CD4-positive, alpha-beta T cell treated with Interleukin-12 subunit alpha and Interleukin-12 subunit beta, for 1 hour (primary cell): ENCODE results near the gene HSPA12B.

Experiments used
- DNase-seq: peaks from one replicate; pipeline ENCODE4 v3.0.0-alpha.2; 2020

Gene HSPA12B, protein sequence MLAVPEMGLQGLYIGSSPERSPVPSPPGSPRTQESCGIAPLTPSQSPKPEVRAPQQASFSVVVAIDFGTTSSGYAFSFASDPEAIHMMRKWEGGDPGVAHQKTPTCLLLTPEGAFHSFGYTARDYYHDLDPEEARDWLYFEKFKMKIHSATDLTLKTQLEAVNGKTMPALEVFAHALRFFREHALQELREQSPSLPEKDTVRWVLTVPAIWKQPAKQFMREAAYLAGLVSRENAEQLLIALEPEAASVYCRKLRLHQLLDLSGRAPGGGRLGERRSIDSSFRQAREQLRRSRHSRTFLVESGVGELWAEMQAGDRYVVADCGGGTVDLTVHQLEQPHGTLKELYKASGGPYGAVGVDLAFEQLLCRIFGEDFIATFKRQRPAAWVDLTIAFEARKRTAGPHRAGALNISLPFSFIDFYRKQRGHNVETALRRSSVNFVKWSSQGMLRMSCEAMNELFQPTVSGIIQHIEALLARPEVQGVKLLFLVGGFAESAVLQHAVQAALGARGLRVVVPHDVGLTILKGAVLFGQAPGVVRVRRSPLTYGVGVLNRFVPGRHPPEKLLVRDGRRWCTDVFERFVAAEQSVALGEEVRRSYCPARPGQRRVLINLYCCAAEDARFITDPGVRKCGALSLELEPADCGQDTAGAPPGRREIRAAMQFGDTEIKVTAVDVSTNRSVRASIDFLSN

GRCh38 chr20:3732327-3733118, at the start of gene HSPA12B:
Gene HSPA12B, plus strand, starts transcription at chr20:3732685. Its CDS starts 5,990 bp downstream, at chr20:3738675.
- no peak for DNase-seq

DNA sequence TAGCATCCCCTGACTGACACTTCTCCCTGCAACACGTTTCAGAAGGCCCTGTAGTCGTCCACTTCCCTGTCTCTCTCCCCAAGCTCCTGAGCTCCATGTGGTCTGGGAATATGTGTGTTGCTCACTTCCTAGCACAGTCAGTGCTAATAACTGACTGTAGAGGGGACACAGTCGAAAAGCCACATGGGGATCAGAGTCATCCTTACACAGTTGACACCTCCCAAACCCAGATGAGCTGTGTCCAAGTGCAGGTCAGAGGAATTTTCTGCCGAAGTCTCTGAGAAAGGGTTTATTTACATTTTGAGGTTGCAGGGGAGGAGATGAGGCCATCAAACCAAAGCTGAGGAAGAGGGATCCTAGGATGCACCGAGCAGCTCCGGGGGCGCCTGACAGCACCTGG, 47.1 kb upstream of the HSPA12B start:
- no peak for DNase-seq

GRCh38 chr20:3686421-3686820, 46.1 kb upstream of the HSPA12B start:
- DNase-seq, result no peak

DNA sequence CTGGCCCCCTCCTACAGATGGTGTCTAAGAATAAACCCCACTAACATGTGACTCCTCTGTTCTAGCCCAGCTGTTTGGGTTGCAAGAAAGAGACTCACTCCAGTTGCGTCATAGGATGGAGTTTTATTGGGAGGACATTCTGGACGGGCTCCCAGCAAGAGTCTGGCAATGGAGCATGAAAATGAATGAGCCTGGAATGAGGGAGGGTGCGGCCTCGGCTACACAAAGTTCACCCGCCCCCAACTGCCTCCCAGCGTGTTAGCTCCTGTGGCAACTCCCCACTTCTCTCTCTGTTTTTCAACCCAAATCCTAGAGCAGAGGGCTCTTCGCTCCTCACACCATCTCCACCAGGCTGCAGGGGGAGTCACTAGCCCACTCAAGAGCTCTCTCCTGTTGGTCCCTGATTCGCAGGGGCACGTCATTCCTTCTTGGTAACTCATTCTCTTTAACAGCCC, 45.6 kb upstream of the HSPA12B start:
- no peak for DNase-seq

DNA sequence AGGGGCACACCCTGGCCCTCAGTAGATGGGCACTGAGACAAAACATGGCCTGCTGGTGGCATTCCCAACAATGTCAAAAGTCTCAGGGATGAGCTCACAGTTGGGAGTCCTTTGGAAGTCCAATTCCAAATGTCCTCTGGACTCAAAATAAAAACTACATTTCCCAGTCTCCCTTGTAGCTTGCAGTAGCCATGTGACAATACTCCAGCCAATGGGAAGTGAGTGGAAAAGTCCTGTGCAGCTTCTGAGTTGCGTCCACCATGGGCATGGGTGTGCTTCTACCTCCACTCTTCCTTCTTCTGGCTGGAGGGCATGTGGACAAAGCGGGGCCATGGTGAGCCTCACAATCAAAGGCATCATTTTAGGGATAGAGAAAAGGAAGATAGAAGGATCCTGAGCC, 44.8 kb upstream of the HSPA12B start:
- DNase-seq, result no peak

- DNase-seq, result no peak
Observed at GRCh38 chr20:3689978-3690377, 42.5 kb upstream of the HSPA12B start.

GRCh38 chr20:3690413-3690812, 42.1 kb upstream of the HSPA12B start:
- no peak for DNase-seq

GRCh38 chr20:3691306-3691705, 41.2 kb upstream of the HSPA12B start:
- no peak for DNase-seq

- no peak for DNase-seq
Observed at GRCh38 chr20:3691897-3692296, 40.6 kb upstream of the HSPA12B start.

DNA sequence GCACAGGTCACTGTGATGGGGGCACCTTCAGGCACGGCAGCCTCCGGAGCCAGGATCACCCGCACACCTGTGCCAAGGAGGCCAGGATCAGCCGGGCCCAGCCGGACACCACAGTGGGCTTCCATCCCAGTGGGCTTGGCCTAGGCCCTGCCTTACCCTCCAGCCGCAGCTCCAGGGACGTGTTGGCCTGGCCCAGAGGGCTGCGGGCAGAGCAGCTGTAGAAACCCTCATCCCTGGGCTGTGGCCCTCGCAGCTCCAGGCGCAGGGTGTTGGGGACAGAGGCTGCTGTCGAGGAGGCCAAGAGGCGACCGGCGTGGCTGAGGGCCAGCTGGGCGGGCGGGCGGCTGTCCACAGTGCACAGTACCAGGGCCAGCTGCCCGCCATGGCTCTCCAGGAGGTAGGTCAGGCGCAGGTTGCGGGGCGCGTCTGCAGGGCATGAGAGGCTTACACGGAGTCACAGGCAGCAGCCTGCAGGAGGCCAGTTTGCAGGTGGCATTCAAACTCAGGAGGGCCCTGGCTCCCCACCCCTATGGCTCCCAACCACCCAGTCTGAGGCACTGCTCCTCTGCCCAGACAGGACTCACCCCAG, 39.7 kb upstream of the HSPA12B start:
- no peak for DNase-seq

DNA sequence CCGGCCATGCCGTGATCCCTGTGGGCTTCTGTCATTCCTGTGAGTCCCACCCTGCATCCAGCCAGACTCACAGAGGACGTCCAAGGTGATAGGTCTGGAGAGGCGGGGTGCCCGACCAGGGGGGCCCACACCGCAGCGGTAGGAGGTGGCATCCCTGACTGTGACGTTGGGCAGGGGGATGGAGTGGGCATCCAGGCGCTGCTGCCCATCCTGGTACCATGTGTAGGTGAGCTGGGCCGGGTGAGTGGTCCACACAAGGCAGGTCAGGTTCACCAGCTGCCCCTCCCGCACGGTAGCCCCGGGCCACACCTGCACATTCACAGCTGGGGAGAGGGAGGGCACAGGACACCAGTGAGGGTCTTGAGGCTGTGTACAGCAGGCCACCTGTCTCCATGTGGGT, 39.1 kb upstream of the HSPA12B start:
- DNase-seq, result no peak

GRCh38 chr20:3694864-3695263, 37.6 kb upstream of the HSPA12B start:
- DNase-seq, result no peak

DNA sequence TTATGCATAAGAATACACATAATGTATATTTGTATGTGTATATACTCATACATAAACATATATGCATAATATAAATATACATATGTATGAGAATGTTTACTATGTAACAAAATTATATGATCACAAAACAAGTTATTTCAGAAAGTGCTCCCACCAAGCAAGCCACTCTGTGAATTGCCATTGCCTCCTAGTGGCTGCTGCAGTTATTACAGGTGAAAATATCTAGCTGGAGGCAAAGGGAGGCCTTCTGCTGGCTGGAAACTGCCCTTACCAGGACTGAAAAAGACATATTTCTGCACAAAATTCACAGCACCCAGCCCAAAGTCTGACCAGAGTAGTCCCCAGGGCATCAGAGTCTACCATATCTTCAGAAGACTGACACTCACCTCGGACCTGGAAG, 36.3 kb upstream of the HSPA12B start:
- DNase-seq, result no peak

- DNase-seq, result no peak
Observed at GRCh38 chr20:3696745-3697587, 35.5 kb upstream of the HSPA12B start.

- DNase-seq, result no peak
Observed at GRCh38 chr20:3697588-3698305, 34.7 kb upstream of the HSPA12B start.

- no peak for DNase-seq
Observed at GRCh38 chr20:3698591-3699001, 33.9 kb upstream of the HSPA12B start.

DNA sequence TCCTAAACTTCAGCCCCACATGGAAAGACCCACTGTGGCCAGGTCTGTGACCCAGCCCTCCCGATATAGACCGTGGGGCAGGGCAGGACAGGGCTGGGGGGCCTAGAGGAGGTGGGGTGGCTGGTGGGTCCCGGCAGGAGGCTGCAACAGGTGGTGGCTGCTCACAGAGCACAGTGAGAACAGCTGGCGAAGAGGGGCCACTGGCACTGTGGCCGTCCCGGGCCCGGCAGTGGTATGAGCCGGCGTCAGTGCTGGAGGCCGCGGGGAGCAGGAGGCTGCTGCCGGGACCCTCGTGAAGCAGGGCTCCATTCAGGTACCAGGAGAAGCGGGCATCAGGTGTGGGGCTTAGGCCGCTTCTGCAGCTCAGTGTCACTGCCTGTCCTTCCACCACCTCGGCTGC, 33.4 kb upstream of the HSPA12B start:
- no peak for DNase-seq

DNA sequence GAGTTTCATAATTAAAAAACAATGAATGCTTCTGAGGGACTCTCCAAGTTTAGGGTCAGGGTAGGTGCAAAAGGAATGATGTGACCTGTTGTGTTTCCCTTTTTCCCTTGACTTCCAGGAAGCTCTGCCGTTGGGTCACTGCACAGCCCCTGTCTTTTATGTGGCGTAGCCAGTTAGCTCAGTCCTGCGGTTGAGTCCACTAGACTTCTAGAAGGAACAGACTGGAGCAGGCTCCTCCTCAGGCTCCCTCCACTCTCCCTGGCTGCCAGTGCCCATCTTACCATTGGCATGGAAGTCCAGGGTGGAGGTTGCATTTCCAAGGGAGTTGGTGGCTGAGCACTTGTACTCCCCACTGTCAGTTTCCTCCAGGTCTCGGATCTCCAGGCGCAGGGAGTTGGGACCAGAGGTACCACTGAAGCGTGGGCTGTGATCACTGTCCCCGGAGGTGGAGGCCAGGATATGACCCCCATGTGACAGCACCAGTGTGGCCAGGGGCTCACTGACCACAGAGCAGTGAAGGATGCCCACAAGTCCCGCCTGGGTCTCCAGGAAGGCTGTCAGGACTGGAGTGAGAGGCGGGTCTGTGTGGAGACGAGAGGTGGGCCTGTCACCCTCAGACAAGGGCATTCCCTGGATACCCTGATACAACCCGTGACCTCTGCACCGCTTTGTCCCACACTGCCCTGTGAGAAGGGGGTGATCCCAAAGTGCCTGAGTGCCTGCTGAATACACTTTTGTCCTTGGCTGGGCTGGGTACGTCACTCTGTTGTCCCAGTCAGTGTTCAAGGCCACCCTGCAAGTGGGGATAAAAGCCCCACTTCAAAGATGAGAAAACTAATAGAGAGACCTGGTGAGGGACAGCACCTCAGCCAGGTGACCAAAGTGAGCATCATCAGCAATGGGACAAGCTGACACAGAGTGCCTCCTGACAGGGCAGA, 31.2 kb upstream of the HSPA12B start:
- DNase-seq, result no peak

DNA sequence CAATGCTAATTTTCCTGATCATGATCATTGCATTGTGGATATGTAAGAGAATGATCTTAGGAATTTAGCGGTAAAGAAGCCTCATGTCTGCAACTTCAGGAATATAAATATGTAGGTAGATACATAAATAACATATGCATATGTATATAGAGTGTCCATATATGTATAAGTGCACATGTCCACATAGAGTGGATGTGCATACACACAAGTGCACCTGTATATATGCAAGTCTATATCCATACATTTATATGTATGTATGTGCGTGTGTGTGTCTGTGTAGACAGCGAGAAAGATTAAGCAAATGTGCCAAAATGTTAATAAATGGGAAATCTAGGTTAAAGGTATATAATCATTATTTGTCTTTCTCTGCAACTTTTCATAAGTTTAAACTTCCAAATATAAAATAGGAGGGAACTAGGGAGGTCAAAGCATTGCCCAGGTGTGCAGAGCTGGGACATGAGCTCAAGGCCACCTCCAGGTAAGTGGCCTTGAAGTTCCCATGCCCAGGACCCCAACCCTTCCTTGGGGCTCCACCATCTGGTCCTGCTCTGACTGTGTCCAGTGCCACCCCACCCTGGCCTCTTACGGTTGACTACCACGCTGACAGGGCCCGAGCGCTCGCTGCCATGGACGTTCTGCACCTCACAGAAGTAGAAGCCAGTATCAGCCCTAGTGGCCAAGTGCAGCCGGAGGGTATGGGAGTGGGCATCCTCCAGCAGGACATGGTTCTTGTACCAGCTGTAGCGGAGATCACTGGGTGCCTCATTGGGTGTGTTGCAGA, 29.7 kb upstream of the HSPA12B start:
- DNase-seq, result no peak
